ENCODE results near the gene CDK12. TPM values are rescaled to one million over a fixed set of nuclear protein-coding genes. Genes with fewer than 3 reads are reported as not detected.

The CDK12 gene
- total RNA-seq, 1 donor from 2014 or later = 29.9 TPM

GRCh38 chr17:39581071-39581758 lies 119.9 kb downstream of the CDK12 start:
- no peak for DNase-seq (ENCODE audit: low read depth)

- DNase-seq (ENCODE audit: low read depth) = no peak
Measured at GRCh38 chr17:39581759-39582085, 120.4 kb downstream of the CDK12 start.

GRCh38 chr17:39582658-39583057 lies 121.4 kb downstream of the CDK12 start:
- DNase-seq (ENCODE audit: low read depth) = no peak

Other genes with a start within 250 kb of the CDK12 start
- 0.11 and 0.16 TPM in 2 replicates for gene STAC2, start 235.5 kb upstream of the CDK12 start, total RNA-seq
- gene FBXL20, start 59.9 kb upstream of the CDK12 start, total RNA-seq = 9.4 and 11.2 TPM in 2 replicates
- gene MED1, start 10.2 kb upstream of the CDK12 start, total RNA-seq = 20.8 and 22.2 TPM in 2 replicates
- 0.05 TPM in 1 of 2 replicates, not detected in the other for gene NEUROD2, start 146.4 kb downstream of the CDK12 start, total RNA-seq
- gene PPP1R1B, start 165.5 kb downstream of the CDK12 start, total RNA-seq = not detected in 2 replicates
- 34.9 and 36.9 TPM in 2 replicates for gene STARD3, start 175.7 kb downstream of the CDK12 start, total RNA-seq
- 10.1 and 23.1 TPM in 2 replicates for gene TCAP, start 203.9 kb downstream of the CDK12 start, total RNA-seq
- gene PNMT, start 207.0 kb downstream of the CDK12 start, total RNA-seq = 0.96 and 1.7 TPM in 2 replicates
- 17.1 TPM in 2 replicates for gene PGAP3, start 226.6 kb downstream of the CDK12 start, total RNA-seq
- 87.4 and 119 TPM in 2 replicates for gene ERBB2, start 238.6 kb downstream of the CDK12 start, total RNA-seq

All from myocyte (in vitro differentiated cells).